ENCODE data around the gene OR10AD1.
"Not testable (repeated sequence)": the region's sequence is repeated elsewhere in the genome, so short reads cannot be mapped to it uniquely, and the experiment has no call there.

The OR10AD1 gene, protein sequence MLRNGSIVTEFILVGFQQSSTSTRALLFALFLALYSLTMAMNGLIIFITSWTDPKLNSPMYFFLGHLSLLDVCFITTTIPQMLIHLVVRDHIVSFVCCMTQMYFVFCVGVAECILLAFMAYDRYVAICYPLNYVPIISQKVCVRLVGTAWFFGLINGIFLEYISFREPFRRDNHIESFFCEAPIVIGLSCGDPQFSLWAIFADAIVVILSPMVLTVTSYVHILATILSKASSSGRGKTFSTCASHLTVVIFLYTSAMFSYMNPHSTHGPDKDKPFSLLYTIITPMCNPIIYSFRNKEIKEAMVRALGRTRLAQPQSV

DNA sequence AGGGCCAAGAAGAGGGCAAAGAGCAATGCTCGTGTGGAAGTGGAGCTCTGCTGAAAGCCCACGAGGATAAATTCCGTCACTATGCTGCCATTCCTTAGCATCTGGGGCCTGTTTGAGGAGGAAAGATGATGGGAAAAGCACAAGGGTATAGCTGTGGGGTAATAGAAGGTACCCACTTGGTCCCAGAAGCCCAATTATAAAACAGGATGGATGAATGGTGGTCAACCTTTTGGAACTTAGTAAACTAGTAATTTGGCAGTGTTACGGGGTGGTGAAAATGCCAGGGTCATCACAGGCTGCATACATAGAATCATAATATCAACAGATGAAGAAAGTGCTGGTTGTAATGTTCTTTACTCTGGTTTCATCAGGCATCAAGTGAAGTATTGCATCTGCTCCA lies at the start of gene OR10AD1:
TSS of gene OR10AD1 (minus strand) at position 101 of the 400 bp plus-strand sequence. CDS start at position 101, 0 bp downstream.
- H3K36me3 ChIP-seq (ENCODE audit: control insufficient read depth in 2 of 2, insufficient read depth in 2 of 2, low read length in 2 of 2) = peaks cover 0 to 12% of the 10 kb centered on the region in 2 donors
- H3K27me3 ChIP-seq (ENCODE audit: control insufficient read depth in 1 of 2, insufficient read depth in 2 of 2, low read length in 2 of 2) = no peaks in the 10 kb centered on the region
- H3K4me1 ChIP-seq (ENCODE audit: control insufficient read depth, insufficient read depth, low read length) = peaks cover 7% of the 10 kb centered on the region
- no peak within 1 kb of the TSS for H3K9ac ChIP-seq (ENCODE audit: low read length in 2 of 2)
- H3K4me3 ChIP-seq (ENCODE audit: low read length in 2 of 2) = no peak within 1 kb of the TSS
- H3K27ac ChIP-seq (ENCODE audit: low read length) = no peak within 1 kb of the TSS
- H3K9me3 ChIP-seq (ENCODE audit: control insufficient read depth in 2 of 2, low read length in 2 of 2) = peaks cover 17 to 54% of the 10 kb centered on the region in 2 donors

DNA sequence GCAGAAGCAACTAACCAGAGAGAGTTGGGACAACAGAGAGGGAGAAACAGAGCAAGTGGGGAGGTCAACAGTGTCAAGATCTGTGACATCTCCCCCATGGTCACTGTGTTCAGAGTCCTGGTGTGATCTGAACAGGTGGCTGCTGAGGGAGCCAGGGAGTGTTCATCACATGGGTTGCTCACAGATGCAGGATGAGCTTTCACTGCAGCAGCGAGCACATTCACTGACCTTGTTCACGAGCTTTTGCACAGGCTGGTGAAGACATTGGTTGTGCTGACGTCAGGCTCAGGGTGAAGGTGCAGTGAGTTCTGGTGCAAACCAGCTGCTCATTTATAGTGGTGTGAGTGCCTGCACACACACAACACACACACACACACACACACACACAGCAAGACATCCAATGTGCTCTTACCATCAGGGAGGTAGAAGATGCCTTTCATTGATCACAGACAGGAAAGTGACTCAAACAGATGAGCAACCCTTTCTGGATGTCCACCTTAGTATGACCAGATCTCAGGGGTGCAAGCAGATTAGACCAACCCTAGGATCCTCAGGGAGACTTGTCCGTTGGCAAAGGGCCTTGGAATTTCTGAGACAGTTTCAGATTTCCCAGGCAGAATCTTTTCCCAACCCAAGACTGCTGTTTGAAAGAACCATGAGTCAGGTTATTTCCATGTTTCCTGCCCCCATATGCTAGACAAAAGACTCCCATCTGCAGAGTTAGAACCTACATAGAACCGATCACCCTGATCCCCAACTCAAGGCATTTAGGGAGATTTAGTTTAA lies 44.3 kb upstream of the OR10AD1 start:
- Histone ChIP-seq H3K36me3 (ENCODE audit: control insufficient read depth in 2 of 2, insufficient read depth in 2 of 2, low read length in 2 of 2) (no peaks in the 10 kb centered on the region), H3K4me3 (ENCODE audit: low read length in 2 of 2) (no peak overlapping the region), H3K9ac (ENCODE audit: low read length in 2 of 2) (no peak overlapping the region), H3K27me3 (ENCODE audit: control insufficient read depth in 1 of 2, insufficient read depth in 2 of 2, low read length in 2 of 2) (no peaks in the 10 kb centered on the region), H3K9me3 (ENCODE audit: control insufficient read depth in 2 of 2, low read length in 2 of 2) (peaks cover 0 to 3% of the 10 kb centered on the region in 2 donors), H3K4me1 (ENCODE audit: control insufficient read depth, insufficient read depth, low read length) (no peaks in the 10 kb centered on the region), H3K27ac (ENCODE audit: low read length) (no peak overlapping the region)

- H3K27me3 ChIP-seq (ENCODE audit: control insufficient read depth in 1 of 2, insufficient read depth in 2 of 2, low read length in 2 of 2) = no peaks in the 10 kb centered on the region
- H3K36me3 ChIP-seq (ENCODE audit: control insufficient read depth in 2 of 2, insufficient read depth in 2 of 2, low read length in 2 of 2) = no peaks in the 10 kb centered on the region
- peaks cover 0 to 3% of the 10 kb centered on the region in 2 donors for H3K9me3 ChIP-seq (ENCODE audit: control insufficient read depth in 2 of 2, low read length in 2 of 2)
- H3K9ac ChIP-seq (ENCODE audit: low read length in 2 of 2) = no peak overlapping the region
- H3K4me3 ChIP-seq (ENCODE audit: low read length in 2 of 2) = no peak overlapping the region
- no peak overlapping the region for H3K27ac ChIP-seq (ENCODE audit: low read length)
- H3K4me1 ChIP-seq (ENCODE audit: control insufficient read depth, insufficient read depth, low read length) = no peaks in the 10 kb centered on the region
Measured at GRCh38 chr12:48237162-48237561, 34.1 kb upstream of the OR10AD1 start.

DNA sequence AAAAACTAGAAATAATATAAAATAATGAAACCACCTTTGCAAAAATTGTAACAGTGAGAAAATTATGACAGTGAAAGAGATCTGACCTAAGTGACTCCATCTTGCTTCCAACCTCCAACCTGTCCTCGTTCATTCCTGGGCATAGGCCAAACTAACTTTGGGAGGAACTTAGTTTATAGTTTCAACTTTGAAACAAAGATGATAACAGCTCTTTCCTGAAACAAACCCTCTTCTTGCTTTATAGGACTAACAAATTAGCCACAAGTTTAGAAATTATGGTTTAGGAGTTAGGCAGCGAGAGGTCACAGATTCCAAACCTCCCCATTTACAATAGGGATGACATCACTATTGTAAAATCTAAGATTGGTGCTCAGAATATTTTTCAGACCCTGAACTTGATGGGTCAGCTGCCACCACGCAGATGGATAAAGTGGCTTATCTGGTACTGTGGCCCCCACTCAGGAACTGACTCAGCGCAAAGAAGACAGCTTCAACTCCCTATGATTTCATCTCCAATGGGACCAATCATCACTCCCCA lies 32.8 kb upstream of the OR10AD1 start:
- Histone ChIP-seq H3K4me1 (ENCODE audit: control insufficient read depth, insufficient read depth, low read length) (no peaks in the 10 kb centered on the region), H3K9ac (ENCODE audit: low read length in 2 of 2) (no peak overlapping the region), H3K9me3 (ENCODE audit: control insufficient read depth in 2 of 2, low read length in 2 of 2) (no peaks in the 10 kb centered on the region), H3K36me3 (ENCODE audit: control insufficient read depth in 2 of 2, insufficient read depth in 2 of 2, low read length in 2 of 2) (no peaks in the 10 kb centered on the region), H3K4me3 (ENCODE audit: low read length in 2 of 2) (no peak overlapping the region), H3K27ac (ENCODE audit: low read length) (no peak overlapping the region), H3K27me3 (ENCODE audit: control insufficient read depth in 1 of 2, insufficient read depth in 2 of 2, low read length in 2 of 2) (no peaks in the 10 kb centered on the region)

- not testable (repeated sequence) for H3K9ac ChIP-seq (ENCODE audit: low read length in 2 of 2); H3K27ac ChIP-seq (ENCODE audit: low read length); H3K4me3 ChIP-seq (ENCODE audit: low read length in 2 of 2); H3K9me3 ChIP-seq (ENCODE audit: control insufficient read depth in 2 of 2, low read length in 2 of 2); H3K27me3 ChIP-seq (ENCODE audit: control insufficient read depth in 1 of 2, insufficient read depth in 2 of 2, low read length in 2 of 2); H3K36me3 ChIP-seq (ENCODE audit: control insufficient read depth in 2 of 2, insufficient read depth in 2 of 2, low read length in 2 of 2); H3K4me1 ChIP-seq (ENCODE audit: control insufficient read depth, insufficient read depth, low read length)
Measured at GRCh38 chr12:48231169-48231958, 28.3 kb upstream of the OR10AD1 start.

DNA sequence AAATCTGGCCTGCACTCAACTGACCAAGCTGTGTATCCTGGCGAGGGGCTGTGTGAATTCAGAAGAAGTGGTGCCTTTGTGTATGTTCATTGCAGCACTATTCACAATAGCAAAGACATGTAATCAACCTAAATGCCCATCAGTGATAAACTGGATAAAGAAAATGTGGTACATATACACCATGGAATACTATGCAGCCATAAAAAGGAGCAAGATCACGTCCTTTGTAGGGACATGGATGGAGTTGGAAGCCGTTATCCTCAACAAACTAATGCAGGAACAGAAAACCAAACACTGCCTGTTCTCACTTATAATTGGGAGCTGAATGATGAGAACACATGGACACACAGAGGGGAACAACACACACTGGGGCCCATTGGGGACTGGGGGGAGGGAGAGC lies 21.4 kb upstream of the OR10AD1 start:
- not testable (repeated sequence) for H3K9me3 ChIP-seq (ENCODE audit: control insufficient read depth in 2 of 2, low read length in 2 of 2); H3K4me3 ChIP-seq (ENCODE audit: low read length in 2 of 2); H3K27ac ChIP-seq (ENCODE audit: low read length); H3K27me3 ChIP-seq (ENCODE audit: control insufficient read depth in 1 of 2, insufficient read depth in 2 of 2, low read length in 2 of 2); H3K4me1 ChIP-seq (ENCODE audit: control insufficient read depth, insufficient read depth, low read length); H3K9ac ChIP-seq (ENCODE audit: low read length in 2 of 2); H3K36me3 ChIP-seq (ENCODE audit: control insufficient read depth in 2 of 2, insufficient read depth in 2 of 2, low read length in 2 of 2)

DNA sequence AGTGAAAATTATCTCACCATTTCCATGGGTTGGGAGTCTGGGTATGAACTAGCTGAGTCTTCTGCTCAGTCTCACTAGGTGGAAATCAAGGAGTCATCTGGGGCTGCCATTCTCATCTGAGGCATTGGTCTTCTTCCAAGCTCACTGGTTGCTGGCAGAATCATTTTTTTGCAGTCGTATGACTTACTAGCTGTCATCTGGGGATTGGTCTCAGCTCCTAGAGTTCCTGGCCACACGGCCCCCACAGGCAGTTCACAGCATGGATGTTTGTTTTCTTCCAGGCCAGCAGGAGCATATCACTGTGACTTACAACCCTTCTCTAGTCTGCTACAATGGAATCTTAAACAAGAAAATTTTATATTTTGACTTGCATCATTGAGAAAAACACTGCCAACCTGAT lies 18.6 kb upstream of the OR10AD1 start:
- H3K4me3 ChIP-seq (ENCODE audit: low read length in 2 of 2) = no peak overlapping the region
- no peaks in the 10 kb centered on the region for H3K9me3 ChIP-seq (ENCODE audit: control insufficient read depth in 2 of 2, low read length in 2 of 2)
- H3K4me1 ChIP-seq (ENCODE audit: control insufficient read depth, insufficient read depth, low read length) = no peaks in the 10 kb centered on the region
- H3K36me3 ChIP-seq (ENCODE audit: control insufficient read depth in 2 of 2, insufficient read depth in 2 of 2, low read length in 2 of 2) = no peaks in the 10 kb centered on the region
- no peaks in the 10 kb centered on the region for H3K27me3 ChIP-seq (ENCODE audit: control insufficient read depth in 1 of 2, insufficient read depth in 2 of 2, low read length in 2 of 2)
- no peak overlapping the region for H3K27ac ChIP-seq (ENCODE audit: low read length)
- no peak overlapping the region for H3K9ac ChIP-seq (ENCODE audit: low read length in 2 of 2)

DNA sequence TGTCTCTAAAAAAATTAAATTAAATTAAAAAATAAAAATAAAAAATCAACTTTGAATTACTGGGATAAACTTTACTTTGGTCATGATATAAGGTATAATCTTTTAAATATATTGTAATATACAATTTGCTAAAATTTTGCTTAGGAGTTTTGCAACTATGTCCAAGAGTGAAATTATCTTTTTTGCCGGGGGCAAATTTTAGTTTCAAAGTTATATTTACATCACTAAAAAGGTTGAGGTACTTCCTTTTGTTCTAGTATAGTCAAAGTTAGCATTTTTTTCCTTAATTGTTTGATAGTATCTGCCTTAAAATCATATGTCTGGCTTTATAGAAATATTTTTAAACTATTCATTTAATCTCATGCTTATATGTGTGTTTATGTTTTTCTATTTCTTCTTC lies 17.6 kb upstream of the OR10AD1 start:
- H3K27ac ChIP-seq (ENCODE audit: low read length) = no peak overlapping the region
- H3K27me3 ChIP-seq (ENCODE audit: control insufficient read depth in 1 of 2, insufficient read depth in 2 of 2, low read length in 2 of 2) = peaks cover 0 to 3% of the 10 kb centered on the region in 2 donors
- H3K9me3 ChIP-seq (ENCODE audit: control insufficient read depth in 2 of 2, low read length in 2 of 2) = no peaks in the 10 kb centered on the region
- no peak overlapping the region for H3K4me3 ChIP-seq (ENCODE audit: low read length in 2 of 2)
- H3K9ac ChIP-seq (ENCODE audit: low read length in 2 of 2) = no peak overlapping the region
- no peaks in the 10 kb centered on the region for H3K4me1 ChIP-seq (ENCODE audit: control insufficient read depth, insufficient read depth, low read length)
- H3K36me3 ChIP-seq (ENCODE audit: control insufficient read depth in 2 of 2, insufficient read depth in 2 of 2, low read length in 2 of 2) = no peaks in the 10 kb centered on the region

DNA sequence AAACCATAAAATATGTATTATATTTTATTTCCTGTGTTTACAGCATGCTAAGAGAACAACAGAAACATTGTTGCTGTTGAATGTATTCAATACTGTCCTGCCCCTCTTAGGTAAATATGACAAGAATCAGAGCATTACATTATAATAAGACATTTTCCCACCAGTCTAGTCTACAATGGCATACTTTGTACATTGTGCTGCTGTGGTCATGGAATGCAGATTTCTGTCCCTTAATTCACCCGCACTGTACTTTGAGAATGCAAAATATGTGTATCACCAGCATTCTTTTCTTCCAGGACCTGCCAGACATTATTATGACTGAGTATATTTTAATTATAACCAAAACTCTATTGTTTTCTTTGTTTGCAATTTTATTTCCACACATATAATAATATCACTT lies 16.5 kb upstream of the OR10AD1 start:
- Histone ChIP-seq H3K9ac (ENCODE audit: low read length in 2 of 2) (no peak overlapping the region), H3K4me1 (ENCODE audit: control insufficient read depth, insufficient read depth, low read length) (no peaks in the 10 kb centered on the region), H3K27me3 (ENCODE audit: control insufficient read depth in 1 of 2, insufficient read depth in 2 of 2, low read length in 2 of 2) (peaks cover 0 to 3% of the 10 kb centered on the region in 2 donors), H3K4me3 (ENCODE audit: low read length in 2 of 2) (no peak overlapping the region), H3K27ac (ENCODE audit: low read length) (no peak overlapping the region), H3K9me3 (ENCODE audit: control insufficient read depth in 2 of 2, low read length in 2 of 2) (no peaks in the 10 kb centered on the region), H3K36me3 (ENCODE audit: control insufficient read depth in 2 of 2, insufficient read depth in 2 of 2, low read length in 2 of 2) (no peaks in the 10 kb centered on the region)

DNA sequence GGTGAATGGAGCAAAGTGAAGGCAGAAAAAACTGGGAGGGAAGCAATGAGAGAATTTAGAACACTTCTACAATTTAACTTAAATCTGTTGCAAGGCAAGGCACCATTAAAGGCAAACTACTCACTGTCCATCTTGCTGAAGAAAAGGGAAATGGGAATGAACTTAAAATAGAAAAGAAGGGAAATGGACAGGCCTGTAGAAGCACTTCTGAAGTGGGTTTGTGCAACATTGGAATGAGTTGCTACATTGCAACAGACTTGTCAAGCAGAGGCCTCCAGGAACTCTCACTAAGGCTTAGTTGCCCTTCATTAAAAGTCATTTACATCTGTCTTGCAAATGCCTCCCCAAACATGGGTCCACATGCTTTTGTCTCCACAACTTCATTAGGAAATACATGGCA lies 13.7 kb upstream of the OR10AD1 start:
- no peaks in the 10 kb centered on the region for H3K9me3 ChIP-seq (ENCODE audit: control insufficient read depth in 2 of 2, low read length in 2 of 2)
- H3K27ac ChIP-seq (ENCODE audit: low read length) = peak overlapping the region; percentile 62

More for the DNA sequence above, 13.7 kb upstream of the OR10AD1 start:
- Histone ChIP-seq H3K4me1 (ENCODE audit: control insufficient read depth, insufficient read depth, low read length) (peaks cover 5% of the 10 kb centered on the region), H3K36me3 (ENCODE audit: control insufficient read depth in 2 of 2, insufficient read depth in 2 of 2, low read length in 2 of 2) (no peaks in the 10 kb centered on the region), H3K9ac (ENCODE audit: low read length in 2 of 2) (peak overlapping the region in 1 of 2 donors; percentile 48), H3K4me3 (ENCODE audit: low read length in 2 of 2) (peak overlapping the region in 1 of 2 donors; percentile 58), H3K27me3 (ENCODE audit: control insufficient read depth in 1 of 2, insufficient read depth in 2 of 2, low read length in 2 of 2) (peaks cover 0 to 3% of the 10 kb centered on the region in 2 donors)

Data from stomach smooth muscle (tissue), 2 donors.